GM10266 (cell line): ENCODE data around the gene NELL2.

Source experiments
- DNase-seq: peaks from one replicate; pipeline ENCODE4 v3.0.0; 2012; ENCODE audit errors: extremely low spot score
- CTCF ChIP-seq: IDR thresholded peaks from 2 replicates; pipeline ENCODE4 v1.5.1; 2012; ENCODE audit warnings: mild to moderate bottlenecking, low read depth; ENCODE audit not compliant: control insufficient read depth, insufficient read depth; ENCODE audit errors: missing control alignments

NELL2 gene

GRCh38 chr12:44649693-44650092 lies 226.4 kb downstream of the NELL2 start:
- no peak for TF ChIP-seq CTCF
- no peak for DNase-seq

- TF ChIP-seq CTCF = no peak
- DNase-seq = no peak
Observed at GRCh38 chr12:44647917-44648690, 228.0 kb downstream of the NELL2 start.

- no peak for TF ChIP-seq CTCF
- no peak for DNase-seq
Observed at GRCh38 chr12:44640427-44641190, 235.5 kb downstream of the NELL2 start.

GRCh38 chr12:44637875-44638274 lies 238.2 kb downstream of the NELL2 start:
- no peak for DNase-seq
- no peak for TF ChIP-seq CTCF

DNA sequence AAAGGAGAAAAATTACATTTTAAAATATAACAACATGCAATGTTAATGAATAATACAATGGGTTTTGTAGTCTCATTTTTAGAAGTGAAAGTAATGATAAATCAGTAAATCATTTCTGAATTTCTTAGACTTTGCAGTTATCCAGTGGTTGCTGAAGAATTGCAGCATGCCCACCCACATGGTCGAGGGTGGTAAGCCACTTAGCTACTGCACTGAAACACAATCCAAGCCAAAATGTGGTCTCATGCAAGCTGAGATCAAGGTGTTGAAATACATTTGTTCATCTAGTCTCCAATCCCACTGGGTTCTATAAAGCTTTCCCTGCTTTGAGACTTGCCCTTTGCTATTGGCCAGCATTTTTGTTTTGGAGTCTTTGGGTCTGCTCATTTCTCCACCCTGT lies 247.9 kb downstream of the NELL2 start:
- TF ChIP-seq CTCF = no peak
- no peak for DNase-seq

DNA sequence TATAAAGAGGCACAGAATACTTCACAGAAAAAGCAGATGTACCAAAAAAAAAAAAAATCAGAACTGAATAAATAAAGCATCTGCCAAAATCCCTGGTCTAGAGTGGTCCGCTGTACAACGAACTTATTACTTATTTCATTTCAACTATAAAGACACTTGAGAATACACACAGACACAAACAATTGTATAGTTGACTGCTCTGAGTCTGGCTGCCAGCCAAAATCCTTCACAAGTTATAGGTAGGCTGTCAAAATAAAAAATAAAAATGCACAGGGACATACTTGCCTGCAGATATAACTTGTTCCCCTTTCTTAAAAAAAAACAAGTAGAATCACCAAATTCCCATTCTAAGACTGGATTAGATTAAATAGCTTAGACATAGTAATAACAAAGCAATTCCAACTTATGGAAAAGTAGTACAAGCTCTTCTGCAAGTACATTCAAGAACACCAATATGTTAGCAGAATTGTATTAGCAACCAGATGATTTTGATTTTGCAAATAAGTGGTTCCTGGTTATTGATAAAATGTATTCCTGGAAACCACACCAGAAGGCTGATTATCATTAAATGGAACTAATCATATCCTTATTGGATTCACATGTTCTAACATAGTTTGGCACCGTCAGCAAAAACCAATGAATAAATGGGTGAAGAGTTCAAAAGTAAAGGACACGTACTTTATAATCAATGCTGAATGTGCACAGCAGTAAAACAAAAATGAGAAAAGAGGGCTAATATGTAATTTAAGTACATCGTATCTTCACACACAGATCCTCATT lies 248.5 kb downstream of the NELL2 start:
- DNase-seq = no peak
- no peak for TF ChIP-seq CTCF
